GM12878 (cell line): ENCODE results near the gene SEC14L1. TPM values are rescaled to one million over a fixed set of nuclear protein-coding genes. Genes with fewer than 3 reads are reported as not detected.

Experiments
- ATAC-seq: fragments of 200-7000 bp; cut with Tn5 transposase; 3 replicates; pipeline ENCODE4 v1.9.1; 2020; ENCODE audit warnings: mild to moderate bottlenecking, moderate library complexity
- BruUV-seq: library from RNA; stranded (reverse); fragments of 400-500 nt; replicated peaks from 2 replicates; lab custom pipeline; 2021; lab: Mats Ljungman, UMichigan
- CTCF ChIA-PET: fragments of 300-600 bp; sonication (Branson Sonifier 250); formaldehyde crosslinking; extraction: SDS; loops from one replicate; lab custom pipeline; 2021; ENCODE audit warnings: inconsistent platforms; lab: Yijun Ruan, JAX
- POLR2A ChIA-PET: fragments of 350-600 bp; formaldehyde crosslinking; extraction: SDS; loops from one replicate; lab custom pipeline; 2021; ENCODE audit warnings: inconsistent platforms; lab: Charles Lee
- RAD21 ChIA-PET: fragments of 300-600 bp; sonication (Branson Sonifier 250); formaldehyde crosslinking; loops from one replicate; lab custom pipeline; 2023; ENCODE audit warnings: antibody characterized with exemption; ENCODE audit not compliant: unreplicated experiment; lab: Charles Lee
- SMC1A ChIA-PET: fragments of 300-600 bp; sonication (Branson Sonifier 250); formaldehyde crosslinking; loops from one replicate; lab custom pipeline; 2023; ENCODE audit not compliant: unreplicated experiment, uncharacterized antibody; lab: Charles Lee
- DNase-seq: peaks from one replicate; pipeline ENCODE4 v3.0.0-alpha.2; 2011; ENCODE audit warnings: low read depth, low spot score
- FAIRE-seq: peaks from 3 replicates; lab custom pipeline; 2011; peaks lifted over from hg19 to GRCh38; lab: Jason Lieb, UNC
- H2AFZ ChIP-seq: 2 replicates; pipeline ENCODE4 v1.6.0; 2011; ENCODE audit warnings: low read depth, low read length, control low read depth; ENCODE audit not compliant: control insufficient read depth
- H3K27ac ChIP-seq: 2 replicates; pipeline ENCODE4 v1.5.1; 2011; ENCODE audit warnings: control low read depth; ENCODE audit not compliant: control insufficient read depth, insufficient read depth
- H3K27me3 ChIP-seq, 2 experiments: replicated peaks in 1 of 2; 2 replicates each; pipeline versions ENCODE4 v1.6.0 to v1.6.1; 2011; ENCODE audit warnings: low read length in 1 of 2; ENCODE audit not compliant: control insufficient read depth in 2 of 2, insufficient read depth in 2 of 2
- H3K36me3 ChIP-seq, 2 experiments: 2 replicates each; pipeline ENCODE4 v1.5.1; 2011; ENCODE audit warnings: low read length in 1 of 2; ENCODE audit not compliant: control insufficient read depth in 2 of 2, insufficient read depth in 2 of 2
- H3K4me1 ChIP-seq: 2 replicates; pipeline ENCODE4 v1.6.1; 2011; ENCODE audit warnings: mild to moderate bottlenecking, low read length, moderate library complexity, mixed read lengths; ENCODE audit not compliant: control insufficient read depth, insufficient read depth
- H3K4me2 ChIP-seq: 2 replicates; pipeline ENCODE4 v1.6.0; 2011; ENCODE audit warnings: control low read depth; ENCODE audit not compliant: control insufficient read depth, insufficient read depth
- H3K4me3 ChIP-seq: fragments of 200-600 bp; sonication (generic); 2 replicates; pipeline ENCODE4 v1.5.1; 2016
- H3K79me2 ChIP-seq: 2 replicates; pipeline ENCODE4 v1.6.0; 2011; ENCODE audit warnings: low read length; ENCODE audit not compliant: control insufficient read depth, insufficient read depth
- H3K9ac ChIP-seq: 2 replicates; pipeline ENCODE4 v1.8.0; 2011; ENCODE audit warnings: low read length, control low read depth, mixed read lengths; ENCODE audit not compliant: control insufficient read depth, insufficient read depth
- H3K9me3 ChIP-seq: replicated peaks from 3 replicates; pipeline ENCODE4 v1.5.1; 2011; ENCODE audit warnings: mild to moderate bottlenecking, low read length; ENCODE audit not compliant: control insufficient read depth, insufficient read depth
- H4K20me1 ChIP-seq: 2 replicates; pipeline ENCODE4 v1.6.0; 2011; ENCODE audit not compliant: control insufficient read depth, insufficient read depth
- HCFC1 ChIP-seq: fragments of 150-350 bp; IDR thresholded peaks from 2 replicates; pipeline ENCODE4 v1.6.1; 2014; ENCODE audit warnings: low read length
- IKZF1 ChIP-seq: fragments of 450-650 bp; conservative IDR thresholded peaks from 2 replicates; pipeline ENCODE4 v1.6.1; 2017; ENCODE audit warnings: antibody characterized with exemption, mild to moderate bottlenecking
- IKZF2 ChIP-seq, 2 experiments: fragments of 450-650 bp; IDR thresholded peaks; 2 replicates each; pipeline ENCODE4 v1.6.1; 2017; ENCODE audit warnings: mild to moderate bottlenecking in 2 of 2, moderate library complexity in 2 of 2
- MTA2 ChIP-seq: fragments of 450-650 bp; IDR thresholded peaks from 2 replicates; pipeline ENCODE4 v1.6.1; 2016; ENCODE audit warnings: low read depth, mild to moderate bottlenecking, moderate library complexity
- PKNOX1 ChIP-seq: fragments of 450-650 bp; IDR thresholded peaks from 2 replicates; pipeline ENCODE4 v1.6.1; 2016; ENCODE audit warnings: mild to moderate bottlenecking
- PRDM15 ChIP-seq: fragments of 450-650 bp; formaldehyde crosslinking; IDR thresholded peaks from 2 replicates; pipeline ENCODE4 v1.4.0; 2020; ENCODE audit warnings: mild to moderate bottlenecking, moderate library complexity
- RELB ChIP-seq: fragments of 450-650 bp; IDR thresholded peaks from 2 replicates; pipeline ENCODE4 v1.6.1; 2017; ENCODE audit warnings: low read depth, mild to moderate bottlenecking, moderate library complexity
- REST ChIP-seq: IDR thresholded peaks from 2 replicates; pipeline ENCODE4 v1.6.1; 2012; ENCODE audit warnings: mild to moderate bottlenecking, low read depth, low read length
- SRF ChIP-seq, 2 experiments: IDR thresholded peaks; 2 replicates each; pipeline ENCODE4 v1.6.1; 2011; ENCODE audit warnings: low read depth in 2 of 2, low read length in 2 of 2, mild to moderate bottlenecking in 1 of 2, moderate library complexity in 1 of 2
- TCF12 ChIP-seq: IDR thresholded peaks from 2 replicates; pipeline ENCODE4 v1.6.1; 2011; ENCODE audit warnings: low read depth, mild to moderate bottlenecking, low read length
- WGBS: methylation state at CpG from one replicate; pipeline ENCODE4 v1.1.6; 2016; ENCODE audit warnings: low lambda C conversion rate; ENCODE audit not compliant: insufficient replicate concordance, insufficient coverage; ENCODE audit errors: missing lambda C conversion rate; 5-methylcytosine and 5-hydroxymethylcytosine counted together
- in situ Hi-C: fragments of 300-500 bp; cut with MboI; formaldehyde crosslinking; loops from 9 replicates; pipeline ENCODE4 v1.14.3; 2018; ENCODE audit warnings: mixed read lengths
- intact Hi-C: fragments of 100-400 bp; cut with micrococcal nuclease; formaldehyde crosslinking; loops from one replicate; pipeline ENCODE4 v1.14.2; 2022; ENCODE audit not compliant: unreplicated experiment
- polyA plus RNA-seq, 11 experiments: library from polyadenylated mRNA; depleted of rRNA in 4 of 11; unstranded in 6 of 11; stranded (reverse) in 5 of 11; fragments of >200 nt; fragmentation: Nextera tagmentation in 4 of 11; fragmentation: Illumina TruSeq in 1 of 11; extraction: Ambion mirVana in 4 of 11; extraction: Trizol in 1 of 11; gene quantifications; 1 replicate in 1 of 11; 2 replicates in 10 of 11; pipeline versions ENCODE4 v1.2.1 to v1.2.3, GENCODE V29; 2011 to 2016; ENCODE audit warnings: inconsistent platforms in 2 of 11, missing spikeins in 2 of 11, low read depth in 1 of 11
- total RNA-seq, 4 experiments: library from RNA; depleted of rRNA in 3 of 4; stranded (reverse); fragments of >200 nt in 3 of 4; fragmentation: Illumina TruSeq in 1 of 4; extraction: Trizol in 1 of 4; gene quantifications; 2 replicates each; pipeline versions ENCODE4 v1.2.1 to v1.2.3, GENCODE V29; 2013 to 2021

The SEC14L1 gene
- total and polyA plus RNA-seq, 10 of the 15 experiments (the other 5 are each of a cell fraction or from before 2014, with no cell fraction given) = 6.3 to 66.1 (median 33.5) TPM

- in situ Hi-C loops (no loop called here), intact Hi-C loops (no loop called here)
- no TSS peak for BruUV-seq
- Histone ChIP-seq H3K4me3 (peak overlapping the region; percentile 45; the same call in 1 of the 2 replicates), H3K27me3 (no peaks in the 10 kb centered on the region), H3K79me2 (peaks cover 84% of the 10 kb centered on the region), H3K36me3 (peaks cover 7 to 9% of the 10 kb centered on the region in 2 experiments; a peak in 3 of 4 replicates), H3K9ac (peak overlapping the region; percentile 25; the same call in 1 of the 2 replicates), H4K20me1 (peaks cover 3% of the 10 kb centered on the region; the same call in 1 of the 2 replicates), H3K4me2 (peak overlapping the region; percentile 36), H2AFZ (no peak overlapping the region), H3K4me1 (peaks cover 45% of the 10 kb centered on the region), H3K9me3 (no peaks in the 10 kb centered on the region), H3K27ac (peak overlapping the region; percentile 62)
- 68% methylated on average over 16 of the region's 16 CpGs for WGBS
- POLR2A ChIA-PET = interaction anchor here (1.1 to 2.6 kb wide), 8 partner anchors 13 to 94 kb away, joined by 3 to 16 read pairs (median 5); partner anchors contain the start of gene SEC14L1
- FAIRE-seq (no peak), ATAC-seq (peak; percentile 56), DNase-seq (no peak)
- RAD21 ChIA-PET = interaction anchor here (0.6 to 3.6 kb wide), 12 partner anchors 12 to 100 kb away, joined by 3 to 28 read pairs (median 4); partner anchors contain the start of gene SEC14L1
- CTCF ChIA-PET = interaction anchor here (0.9 to 2.7 kb wide), 12 partner anchors 11 to 96 kb away, joined by 3 to 9 read pairs (median 4); no protein-coding TSS in a partner anchor
- SMC1A ChIA-PET = interaction anchor here (0.9 to 3.7 kb wide), 16 partner anchors 10 to 96 kb away, joined by 3 to 25 read pairs (median 5); no protein-coding TSS in a partner anchor
- TF ChIP-seq HCFC1 = no peak
- TF ChIP-seq SRF (IDR thresholded peaks at IDR 0.05; ENCODE audit: low read depth in 2 of 2, low read length in 2 of 2) = no peak
- peak; percentile 47; the same call in 1 of the 2 replicates for TF ChIP-seq IKZF1
- no peak for TF ChIP-seq TCF12
- no peak for TF ChIP-seq RELB
- 0 out of 2 replicates have a peak, but pooled peaks have one; percentile 25 for TF ChIP-seq MTA2
- no peak for TF ChIP-seq PRDM15 (CRISPR knock-in tag)
- TF ChIP-seq REST = no peak
- TF ChIP-seq PKNOX1 = no peak
- peak in 1 of 2 experiments; percentile 25; a peak in 2 of 4 replicates for TF ChIP-seq IKZF2 (IDR thresholded peaks at IDR 0.05)
Observed at GRCh38 chr17:77182205-77183172, 41.7 kb downstream of the SEC14L1 start.
